OCI-LY7 (cell line): ENCODE data around the gene GHDC. TPM values are rescaled to one million over a fixed set of nuclear protein-coding genes. Genes with fewer than 3 reads are reported as not detected.
A peak's percentile ranks its signal among the peaks of the same experiment; 100 is the strongest.
"Not testable (repeated sequence)": the region's sequence is repeated elsewhere in the genome, so short reads cannot be mapped to it uniquely, and the experiment has no call there.

Experiments used
- BruUV-seq: library from RNA; stranded (reverse); fragments of 400-500 nt; replicated peaks from 2 replicates; lab custom pipeline; 2021; lab: Mats Ljungman, UMichigan
- CTCF ChIA-PET: fragments of 300-600 bp; sonication (Branson Sonifier 250); formaldehyde crosslinking; loops from one replicate; lab custom pipeline; 2022; ENCODE audit warnings: antibody characterized with exemption; ENCODE audit not compliant: unreplicated experiment; lab: Charles Lee
- POLR2A ChIA-PET: fragments of 300-600 bp; sonication (Branson Sonifier 250); formaldehyde crosslinking; loops from one replicate; lab custom pipeline; 2022; ENCODE audit warnings: antibody characterized with exemption; lab: Charles Lee
- DNase-seq: peaks from one replicate; pipeline ENCODE4 v3.0.0-alpha.2; 2015; ENCODE audit warnings: low spot score
- H2AFZ ChIP-seq: fragments of 200-600 bp; sonication (generic), shearing (Covaris generic); 2 replicates; pipeline ENCODE4 v1.6.1; 2014; ENCODE audit warnings: mild to moderate bottlenecking, antibody characterized with exemption, low read length, moderate library complexity
- H3K27ac ChIP-seq: fragments of 200-600 bp; sonication (generic); 2 replicates; pipeline ENCODE4 v1.5.1; 2014; ENCODE audit warnings: mixed run types, low read depth, mild to moderate bottlenecking, moderate library complexity, low read length, inconsistent platforms; ENCODE audit not compliant: poor library complexity, severe bottlenecking
- H3K36me3 ChIP-seq: fragments of 200-600 bp; sonication (generic); 2 replicates; pipeline ENCODE4 v1.6.1; 2014; ENCODE audit warnings: mild to moderate bottlenecking, antibody characterized with exemption, low read length, moderate library complexity, mixed read lengths; ENCODE audit not compliant: insufficient read depth
- H3K4me1 ChIP-seq: fragments of 200-600 bp; sonication (generic); 2 replicates; pipeline ENCODE4 v1.5.1; 2014; ENCODE audit warnings: mild to moderate bottlenecking, low read length; ENCODE audit not compliant: insufficient read depth, poor library complexity, severe bottlenecking
- H3K4me2 ChIP-seq: fragments of 200-600 bp; sonication (generic); 2 replicates; pipeline ENCODE4 v1.6.1; 2014; ENCODE audit warnings: mild to moderate bottlenecking, low read length
- H3K4me3 ChIP-seq: fragments of 200-600 bp; sonication (generic); 2 replicates; pipeline ENCODE4 v1.5.1; 2014; ENCODE audit warnings: mild to moderate bottlenecking, low read depth, low read length; ENCODE audit not compliant: poor library complexity, severe bottlenecking
- H3K79me2 ChIP-seq: fragments of 200-600 bp; sonication (generic); 2 replicates; pipeline ENCODE4 v1.6.1; 2016; ENCODE audit warnings: low read depth, mild to moderate bottlenecking, low read length, moderate library complexity, mixed read lengths; ENCODE audit not compliant: insufficient read depth
- H3K9me2 ChIP-seq: fragments of 200-600 bp; sonication (generic); 2 replicates; pipeline ENCODE4 v1.6.1; 2016; ENCODE audit warnings: mild to moderate bottlenecking, low read length, mixed read lengths; ENCODE audit not compliant: insufficient read depth
- H3K9me3 ChIP-seq: fragments of 200-600 bp; sonication (generic); 2 replicates; pipeline ENCODE4 v1.6.1; 2014; ENCODE audit warnings: mild to moderate bottlenecking, mixed run types, low read length, mixed read lengths
- H4K20me1 ChIP-seq: fragments of 200-600 bp; sonication (generic); 2 replicates; pipeline ENCODE4 v1.6.1; 2014; ENCODE audit warnings: mild to moderate bottlenecking, antibody characterized with exemption, low read length, moderate library complexity, mixed read lengths; ENCODE audit not compliant: insufficient read depth
- EZH2phosphoT487 ChIP-seq: fragments of 200-600 bp; sonication (generic); IDR thresholded peaks from 2 replicates; pipeline ENCODE4 v1.6.1; 2018; ENCODE audit warnings: low read depth, borderline replicate concordance, mild to moderate bottlenecking, mixed run types, antibody characterized with exemption, low read length, moderate library complexity, mixed read lengths
- intact Hi-C: fragments of 100-400 bp; cut with micrococcal nuclease; formaldehyde crosslinking; loops from one replicate; pipeline ENCODE4 v1.10.0; 2022; ENCODE audit not compliant: unreplicated experiment
- total RNA-seq, 2 experiments: library from RNA; depleted of rRNA in 1 of 2; stranded (reverse); fragments of >200 nt in 1 of 2; shearing (Covaris generic) in 1 of 2; gene quantifications; 2 replicates each; pipeline ENCODE4 v1.2.3, GENCODE V29; 2014 to 2022
- TF ChIP-seq, protein P1 (sequence below): fragments of 200-600 bp; sonication (generic); conservative IDR thresholded peaks from 2 replicates; pipeline ENCODE4 v1.5.1; 2014; ENCODE audit warnings: mild to moderate bottlenecking, antibody characterized with exemption, low read length, moderate library complexity, mixed read lengths

The GHDC gene
- total RNA-seq, 2 experiments from 2014 or later: 30.0 to 33.2 TPM

- TSS peak; percentile 70 for BruUV-seq
- intact Hi-C loops: no loop called here
- H3K9me3 ChIP-seq: no peaks in the 10 kb centered on the region
- TF ChIP-seq, protein P1, sequence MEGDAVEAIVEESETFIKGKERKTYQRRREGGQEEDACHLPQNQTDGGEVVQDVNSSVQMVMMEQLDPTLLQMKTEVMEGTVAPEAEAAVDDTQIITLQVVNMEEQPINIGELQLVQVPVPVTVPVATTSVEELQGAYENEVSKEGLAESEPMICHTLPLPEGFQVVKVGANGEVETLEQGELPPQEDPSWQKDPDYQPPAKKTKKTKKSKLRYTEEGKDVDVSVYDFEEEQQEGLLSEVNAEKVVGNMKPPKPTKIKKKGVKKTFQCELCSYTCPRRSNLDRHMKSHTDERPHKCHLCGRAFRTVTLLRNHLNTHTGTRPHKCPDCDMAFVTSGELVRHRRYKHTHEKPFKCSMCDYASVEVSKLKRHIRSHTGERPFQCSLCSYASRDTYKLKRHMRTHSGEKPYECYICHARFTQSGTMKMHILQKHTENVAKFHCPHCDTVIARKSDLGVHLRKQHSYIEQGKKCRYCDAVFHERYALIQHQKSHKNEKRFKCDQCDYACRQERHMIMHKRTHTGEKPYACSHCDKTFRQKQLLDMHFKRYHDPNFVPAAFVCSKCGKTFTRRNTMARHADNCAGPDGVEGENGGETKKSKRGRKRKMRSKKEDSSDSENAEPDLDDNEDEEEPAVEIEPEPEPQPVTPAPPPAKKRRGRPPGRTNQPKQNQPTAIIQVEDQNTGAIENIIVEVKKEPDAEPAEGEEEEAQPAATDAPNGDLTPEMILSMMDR: no peak
- no peak for TF ChIP-seq EZH2phosphoT487
- DNase-seq: no peak
- H2AFZ ChIP-seq: no peak overlapping the region; the same call in 1 of the 2 replicates
- peaks cover 8% of the 10 kb centered on the region; the same call in 1 of the 2 replicates for H3K36me3 ChIP-seq
- no peaks in the 10 kb centered on the region for H3K9me2 ChIP-seq
- peak overlapping the region; percentile 27 for H3K27ac ChIP-seq
- ChIA-PET CTCF (interaction anchor here (0.6 to 1.0 kb wide), 2 partner anchors 82 to 794 kb away, joined by 3 read pairs; no protein-coding TSS in a partner anchor), POLR2A (interaction anchor here (1.0 to 1.4 kb wide), 3 partner anchors 20 to 27 kb away, joined by 3 to 6 read pairs (median 3); no protein-coding TSS in a partner anchor)
- H3K4me2 ChIP-seq: peak overlapping the region; percentile 98
- peaks cover 12% of the 10 kb centered on the region; the same call in 1 of the 2 replicates for H4K20me1 ChIP-seq
- H3K79me2 ChIP-seq: peaks cover 41% of the 10 kb centered on the region
- H3K4me1 ChIP-seq: peaks cover 15% of the 10 kb centered on the region
- peak overlapping the region; percentile 98 for H3K4me3 ChIP-seq
These were observed 40.2 kb downstream of the GHDC start for GRCh38 chr17:42153919-42154742.

DNA sequence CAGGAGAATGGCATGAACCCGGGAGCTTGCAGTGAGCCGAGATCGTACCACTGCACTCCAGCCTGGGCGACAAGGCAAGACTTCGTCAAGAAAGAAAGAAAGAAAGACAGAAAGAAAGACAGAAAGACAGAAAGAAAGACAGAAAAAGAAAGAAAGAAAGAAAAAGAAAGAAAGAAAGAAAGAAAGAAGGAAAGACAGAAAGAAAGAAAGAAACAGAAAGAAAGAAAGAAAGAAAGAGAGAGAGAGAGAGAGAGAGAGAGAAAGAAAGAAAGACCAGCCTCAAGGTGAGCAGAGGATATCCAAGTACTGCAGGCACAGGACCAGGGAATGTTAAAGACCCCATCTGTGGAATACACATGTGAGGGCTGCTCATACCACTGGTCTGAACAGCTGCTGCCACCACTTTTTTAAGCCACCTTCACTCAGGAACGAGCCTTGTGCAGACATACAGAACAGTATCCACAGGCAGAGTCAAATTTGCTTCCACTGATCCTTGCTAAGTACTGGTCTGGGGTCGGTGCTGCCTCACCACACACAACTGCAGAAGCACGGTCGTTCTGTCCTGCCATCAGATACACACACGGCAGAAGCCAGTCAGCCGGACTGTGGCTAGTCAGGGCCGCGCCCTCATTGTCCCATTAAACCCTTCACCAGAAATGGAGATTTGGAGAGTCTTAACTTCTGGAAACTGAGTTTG, 47.2 kb downstream of the GHDC start:
- Histone ChIP-seq H2AFZ (no peak overlapping the region), H3K79me2 (peaks cover 33% of the 10 kb centered on the region; the same call in 1 of the 2 replicates), H3K4me1 (peaks cover 18% of the 10 kb centered on the region), H3K9me3 (no peaks in the 10 kb centered on the region), H3K4me3 (no peak overlapping the region), H3K4me2 (no peak overlapping the region), H3K36me3 (peaks cover 56% of the 10 kb centered on the region), H3K27ac (no peak overlapping the region), H3K9me2 (no peaks in the 10 kb centered on the region), H4K20me1 (no peaks in the 10 kb centered on the region)
- CTCF ChIA-PET: no interaction called here
- no peak for DNase-seq
- intact Hi-C loops: no loop called here
- POLR2A ChIA-PET: no interaction called here
- BruUV-seq: no TSS peak
- TF ChIP-seq EZH2phosphoT487: no peak
- TF ChIP-seq, protein P1: no peak

DNA sequence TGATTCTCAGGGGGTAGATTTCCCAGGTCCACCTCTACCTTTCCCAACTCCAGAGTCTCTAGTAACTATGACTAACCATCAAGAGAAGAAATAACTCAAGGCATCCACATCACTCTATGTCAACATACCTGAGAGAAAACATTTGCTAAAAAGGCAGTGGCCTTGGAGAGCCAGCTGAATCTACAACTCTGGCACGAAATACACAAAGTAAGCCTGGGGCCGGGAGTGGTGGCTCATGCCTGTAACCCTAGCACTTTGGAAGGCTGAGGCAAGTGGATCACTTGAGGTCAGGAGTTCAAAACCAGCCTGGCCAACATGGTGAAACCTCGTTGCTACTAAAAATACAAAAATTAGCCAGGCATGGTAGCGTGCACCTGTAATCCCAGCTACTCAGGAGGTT, 51.2 kb downstream of the GHDC start:
- CTCF ChIA-PET, intact Hi-C loops, H3K4me3 ChIP-seq, BruUV-seq, H2AFZ ChIP-seq, H3K9me3 ChIP-seq, H4K20me1 ChIP-seq, DNase-seq, H3K9me2 ChIP-seq: not testable (repeated sequence)
- H3K27ac ChIP-seq: peak overlapping the region; percentile 16
- H3K4me2 ChIP-seq: peak overlapping the region; percentile 39
- POLR2A ChIA-PET: interaction anchor here (0.5 to 1.6 kb wide), 2 partner anchors 10 to 398 kb away, joined by 3 read pairs; no protein-coding TSS in a partner anchor
- peaks cover 24% of the 10 kb centered on the region; the same call in 1 of the 2 replicates for H3K79me2 ChIP-seq
- peaks cover 57% of the 10 kb centered on the region for H3K36me3 ChIP-seq
- peaks cover 22% of the 10 kb centered on the region for H3K4me1 ChIP-seq
